ENCODE measurements around the gene LRRC17. TPM values are rescaled to one million over a fixed set of nuclear protein-coding genes. Genes with fewer than 3 reads are reported as not detected.

Gene LRRC17
- total and polyA plus RNA-seq, 9 of the 15 experiments (the other 6 are each of a cell fraction or from before 2014, with no cell fraction given), result 0.03 to 0.18 (median 0.12) TPM; not detected in 5

DNA sequence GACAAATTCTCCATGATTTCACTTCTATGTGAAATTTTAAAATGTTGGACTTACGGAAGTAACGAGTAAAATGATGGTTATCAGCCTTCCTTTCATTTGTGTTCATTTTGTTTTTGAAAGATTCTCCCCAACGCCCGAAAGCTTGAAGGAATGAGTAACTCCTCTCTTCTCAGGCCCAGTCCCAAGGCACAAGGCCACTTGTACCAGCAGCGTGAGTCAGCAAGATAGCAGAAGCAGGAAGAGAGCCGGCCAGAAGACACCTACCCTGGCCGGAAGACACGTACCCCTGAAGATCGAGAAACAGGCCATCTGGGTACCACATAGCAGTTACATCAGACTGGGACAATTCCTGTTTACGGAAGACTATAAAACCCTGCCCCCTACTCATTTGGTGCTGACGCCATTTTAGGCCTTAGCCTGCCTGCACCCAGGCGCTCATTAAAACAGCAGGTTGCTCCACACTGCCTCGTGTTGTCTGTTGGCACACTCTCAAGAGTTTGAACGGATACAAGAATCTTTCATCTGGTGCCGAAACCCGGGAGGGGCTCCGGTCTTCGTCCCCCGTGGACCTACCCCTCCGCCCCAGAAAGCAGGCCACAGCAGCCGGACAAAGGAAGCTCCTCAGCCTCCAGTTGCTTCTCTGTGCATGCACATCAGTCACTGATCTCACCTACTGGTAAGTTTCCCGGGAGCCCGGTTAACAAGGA, 60.4 kb downstream of the LRRC17 start (continued):
- TF ChIP-seq, protein P1, sequence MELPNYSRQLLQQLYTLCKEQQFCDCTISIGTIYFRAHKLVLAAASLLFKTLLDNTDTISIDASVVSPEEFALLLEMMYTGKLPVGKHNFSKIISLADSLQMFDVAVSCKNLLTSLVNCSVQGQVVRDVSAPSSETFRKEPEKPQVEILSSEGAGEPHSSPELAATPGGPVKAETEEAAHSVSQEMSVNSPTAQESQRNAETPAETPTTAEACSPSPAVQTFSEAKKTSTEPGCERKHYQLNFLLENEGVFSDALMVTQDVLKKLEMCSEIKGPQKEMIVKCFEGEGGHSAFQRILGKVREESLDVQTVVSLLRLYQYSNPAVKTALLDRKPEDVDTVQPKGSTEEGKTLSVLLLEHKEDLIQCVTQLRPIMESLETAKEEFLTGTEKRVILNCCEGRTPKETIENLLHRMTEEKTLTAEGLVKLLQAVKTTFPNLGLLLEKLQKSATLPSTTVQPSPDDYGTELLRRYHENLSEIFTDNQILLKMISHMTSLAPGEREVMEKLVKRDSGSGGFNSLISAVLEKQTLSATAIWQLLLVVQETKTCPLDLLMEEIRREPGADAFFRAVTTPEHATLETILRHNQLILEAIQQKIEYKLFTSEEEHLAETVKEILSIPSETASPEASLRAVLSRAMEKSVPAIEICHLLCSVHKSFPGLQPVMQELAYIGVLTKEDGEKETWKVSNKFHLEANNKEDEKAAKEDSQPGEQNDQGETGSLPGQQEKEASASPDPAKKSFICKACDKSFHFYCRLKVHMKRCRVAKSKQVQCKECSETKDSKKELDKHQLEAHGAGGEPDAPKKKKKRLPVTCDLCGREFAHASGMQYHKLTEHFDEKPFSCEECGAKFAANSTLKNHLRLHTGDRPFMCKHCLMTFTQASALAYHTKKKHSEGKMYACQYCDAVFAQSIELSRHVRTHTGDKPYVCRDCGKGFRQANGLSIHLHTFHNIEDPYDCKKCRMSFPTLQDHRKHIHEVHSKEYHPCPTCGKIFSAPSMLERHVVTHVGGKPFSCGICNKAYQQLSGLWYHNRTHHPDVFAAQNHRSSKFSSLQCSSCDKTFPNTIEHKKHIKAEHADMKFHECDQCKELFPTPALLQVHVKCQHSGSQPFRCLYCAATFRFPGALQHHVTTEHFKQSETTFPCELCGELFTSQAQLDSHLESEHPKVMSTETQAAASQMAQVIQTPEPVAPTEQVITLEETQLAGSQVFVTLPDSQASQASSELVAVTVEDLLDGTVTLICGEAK (IDR thresholded peaks at IDR 0.05), result peak; percentile 79
- TF ChIP-seq, protein P1 (CRISPR knock-in tag; IDR thresholded peaks at IDR 0.05), result no peak
- TF ChIP-seq, protein P2, sequence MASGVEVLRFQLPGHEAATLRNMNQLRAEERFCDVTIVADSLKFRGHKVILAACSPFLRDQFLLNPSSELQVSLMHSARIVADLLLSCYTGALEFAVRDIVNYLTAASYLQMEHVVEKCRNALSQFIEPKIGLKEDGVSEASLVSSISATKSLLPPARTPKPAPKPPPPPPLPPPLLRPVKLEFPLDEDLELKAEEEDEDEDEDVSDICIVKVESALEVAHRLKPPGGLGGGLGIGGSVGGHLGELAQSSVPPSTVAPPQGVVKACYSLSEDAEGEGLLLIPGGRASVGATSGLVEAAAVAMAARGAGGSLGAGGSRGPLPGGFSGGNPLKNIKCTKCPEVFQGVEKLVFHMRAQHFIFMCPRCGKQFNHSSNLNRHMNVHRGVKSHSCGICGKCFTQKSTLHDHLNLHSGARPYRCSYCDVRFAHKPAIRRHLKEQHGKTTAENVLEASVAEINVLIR (CRISPR knock-in tag; IDR thresholded peaks at IDR 0.05), result no peak
- TF ChIP-seq ZNF75A (CRISPR knock-in tag; IDR thresholded peaks at IDR 0.05) (peak; percentile 69; the same call in 1 of the 2 replicates), TEAD4 (IDR thresholded peaks at IDR 0.05; ENCODE audit: low read length) (peak; percentile 75), TEAD4 (CRISPR knock-in tag; IDR thresholded peaks at IDR 0.05; ENCODE audit: borderline replicate concordance) (no peak), NCOR1 (IDR thresholded peaks at IDR 0.05) (peak; percentile 78), KLF1 (tag; IDR thresholded peaks at IDR 0.05) (peak; percentile 66; the same call in 1 of the 2 replicates), SLC30A9 (CRISPR knock-in tag; IDR thresholded peaks at IDR 0.05) (no peak), CREB1 (IDR thresholded peaks at IDR 0.05) (peak; percentile 62; the same call in 1 of the 2 replicates), CREB1 (CRISPR knock-in tag; IDR thresholded peaks at IDR 0.05) (peak; percentile 53; the same call in 1 of the 2 replicates), PHF20 (IDR thresholded peaks at IDR 0.05; ENCODE audit: partially characterized antibody) (no peak), POLR2A (conservative IDR thresholded peaks at IDR 0.05) (peak; percentile 93)
- TF ChIP-seq, protein P3, sequence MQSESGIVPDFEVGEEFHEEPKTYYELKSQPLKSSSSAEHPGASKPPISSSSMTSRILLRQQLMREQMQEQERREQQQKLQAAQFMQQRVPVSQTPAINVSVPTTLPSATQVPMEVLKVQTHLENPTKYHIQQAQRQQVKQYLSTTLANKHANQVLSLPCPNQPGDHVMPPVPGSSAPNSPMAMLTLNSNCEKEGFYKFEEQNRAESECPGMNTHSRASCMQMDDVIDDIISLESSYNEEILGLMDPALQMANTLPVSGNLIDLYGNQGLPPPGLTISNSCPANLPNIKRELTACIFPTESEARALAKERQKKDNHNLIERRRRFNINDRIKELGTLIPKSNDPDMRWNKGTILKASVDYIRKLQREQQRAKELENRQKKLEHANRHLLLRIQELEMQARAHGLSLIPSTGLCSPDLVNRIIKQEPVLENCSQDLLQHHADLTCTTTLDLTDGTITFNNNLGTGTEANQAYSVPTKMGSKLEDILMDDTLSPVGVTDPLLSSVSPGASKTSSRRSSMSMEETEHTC (IDR thresholded peaks at IDR 0.05), result no peak; the same call in 1 of the 2 replicates
- TF ChIP-seq, protein P4, sequence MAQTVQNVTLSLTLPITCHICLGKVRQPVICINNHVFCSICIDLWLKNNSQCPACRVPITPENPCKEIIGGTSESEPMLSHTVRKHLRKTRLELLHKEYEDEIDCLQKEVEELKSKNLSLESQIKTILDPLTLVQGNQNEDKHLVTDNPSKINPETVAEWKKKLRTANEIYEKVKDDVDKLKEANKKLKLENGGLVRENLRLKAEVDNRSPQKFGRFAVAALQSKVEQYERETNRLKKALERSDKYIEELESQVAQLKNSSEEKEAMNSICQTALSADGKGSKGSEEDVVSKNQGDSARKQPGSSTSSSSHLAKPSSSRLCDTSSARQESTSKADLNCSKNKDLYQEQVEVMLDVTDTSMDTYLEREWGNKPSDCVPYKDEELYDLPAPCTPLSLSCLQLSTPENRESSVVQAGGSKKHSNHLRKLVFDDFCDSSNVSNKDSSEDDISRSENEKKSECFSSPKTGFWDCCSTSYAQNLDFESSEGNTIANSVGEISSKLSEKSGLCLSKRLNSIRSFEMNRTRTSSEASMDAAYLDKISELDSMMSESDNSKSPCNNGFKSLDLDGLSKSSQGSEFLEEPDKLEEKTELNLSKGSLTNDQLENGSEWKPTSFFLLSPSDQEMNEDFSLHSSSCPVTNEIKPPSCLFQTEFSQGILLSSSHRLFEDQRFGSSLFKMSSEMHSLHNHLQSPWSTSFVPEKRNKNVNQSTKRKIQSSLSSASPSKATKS (CRISPR knock-in tag; IDR thresholded peaks at IDR 0.05), result no peak
